K562 (cell line): ENCODE data around the gene HOXB7. TPM values are rescaled to one million over a fixed set of nuclear protein-coding genes. Genes with fewer than 3 reads are reported as not detected.
A peak's percentile ranks its signal among the peaks of the same experiment; 100 is the strongest.

Experiments
- ATAC-seq: fragments of 200-7000 bp; cut with Tn5 transposase; 3 replicates; pipeline ENCODE4 v1.9.1; 2020; ENCODE audit warnings: moderate library complexity
- BruUV-seq: library from RNA; stranded (reverse); fragments of 400-500 nt; replicated peaks from 2 replicates; lab custom pipeline; 2021; lab: Mats Ljungman, UMichigan
- CTCF ChIA-PET: fragments of 300-600 bp; formaldehyde crosslinking; extraction: SDS; loops from one replicate; lab custom pipeline; 2021; ENCODE audit warnings: low intra/inter-chr PET ratio; lab: Yijun Ruan, JAX
- POLR2A ChIA-PET: fragments of 300-600, 350-650 bp; sonication (Branson Sonifier 250); formaldehyde crosslinking; extraction: SDS; loops from one replicate; lab custom pipeline; 2021; ENCODE audit warnings: antibody characterized with exemption, inconsistent platforms; lab: Yijun Ruan, JAX
- DNase-seq, 4 experiments: peaks; one replicate each; pipeline versions ENCODE4 v3.0.0 to v3.0.0-alpha.2; 2011 to 2018; ENCODE audit warnings: low spot score in 3 of 4, mixed read lengths in 3 of 4; ENCODE audit errors: extremely low read depth in 1 of 4
- FAIRE-seq: peaks from 2 replicates; lab custom pipeline; 2011; peaks lifted over from hg19 to GRCh38; lab: Jason Lieb, UNC
- H2AFZ ChIP-seq: 2 replicates; pipeline ENCODE4 v1.6.0; 2011; ENCODE audit warnings: low read depth, low read length, control low read depth, inconsistent platforms
- H3K27ac ChIP-seq: fragments of 200-600 bp; 3 replicates; pipeline ENCODE4 v1.8.0; 2011; ENCODE audit warnings: low read depth, mild to moderate bottlenecking, control low read depth, inconsistent platforms, low read length, moderate library complexity, mixed read lengths; ENCODE audit errors: extremely low read depth
- H3K27me3 ChIP-seq, 2 experiments: fragments of 300-600 bp in 1 of 2; 2 replicates in 1 of 2; 3 replicates in 1 of 2; pipeline versions ENCODE4 v1.6.0 to v1.8.0; 2011; ENCODE audit warnings: inconsistent platforms in 2 of 2, low read length in 2 of 2, mild to moderate bottlenecking in 1 of 2, mixed read lengths in 1 of 2, moderate library complexity in 1 of 2; ENCODE audit not compliant: control insufficient read depth in 2 of 2, insufficient read depth in 2 of 2
- H3K36me3 ChIP-seq: fragments of 300-600 bp; 3 replicates; pipeline ENCODE4 v1.8.0; 2011; ENCODE audit warnings: mild to moderate bottlenecking, low read length, inconsistent platforms; ENCODE audit not compliant: control insufficient read depth, insufficient read depth
- H3K4me1 ChIP-seq, 2 experiments: fragments of 200-600 bp in 1 of 2; replicated peaks in 1 of 2; 2 replicates in 1 of 2; 3 replicates in 1 of 2; pipeline versions ENCODE4 v1.5.1 to v1.8.0; 2011; ENCODE audit warnings: inconsistent platforms in 2 of 2, low read length in 2 of 2, mild to moderate bottlenecking in 1 of 2, mixed read lengths in 1 of 2, moderate library complexity in 1 of 2; ENCODE audit not compliant: control insufficient read depth in 2 of 2, insufficient read depth in 2 of 2
- H3K4me2 ChIP-seq: 2 replicates; pipeline ENCODE4 v1.6.1; 2011; ENCODE audit warnings: low read length, control low read depth, inconsistent platforms, mixed read lengths; ENCODE audit not compliant: insufficient read depth
- H3K4me3 ChIP-seq: fragments of 200-600 bp; sonication (generic), shearing (Covaris generic); 2 replicates; pipeline ENCODE4 v1.5.1; 2016; ENCODE audit warnings: control low read depth, inconsistent platforms
- H3K79me2 ChIP-seq: fragments of 200-600 bp; 3 replicates; pipeline ENCODE4 v1.8.0; 2011; ENCODE audit warnings: low read length, inconsistent platforms; ENCODE audit not compliant: control insufficient read depth, insufficient read depth
- H3K9ac ChIP-seq, 2 experiments: 2 replicates each; pipeline versions ENCODE4 v1.6.0 to v1.6.1; 2011; ENCODE audit warnings: low read depth in 2 of 2, low read length in 2 of 2, control low read depth in 1 of 2, inconsistent platforms in 1 of 2, mild to moderate bottlenecking in 1 of 2, mixed read lengths in 1 of 2; ENCODE audit not compliant: insufficient read depth in 1 of 2
- H3K9me1 ChIP-seq: one replicate; pipeline ENCODE4 v1.6.0; 2011; ENCODE audit warnings: inconsistent platforms, mild to moderate bottlenecking, low read length, moderate library complexity; ENCODE audit not compliant: control insufficient read depth, insufficient read depth
- H3K9me3 ChIP-seq: replicated peaks from 2 replicates; pipeline ENCODE4 v1.5.1; 2011; ENCODE audit warnings: low read depth, low read length, inconsistent platforms; ENCODE audit not compliant: control insufficient read depth, insufficient read depth
- H4K20me1 ChIP-seq: replicated peaks from 2 replicates; pipeline ENCODE4 v1.6.1; 2011; ENCODE audit warnings: low read length, inconsistent platforms, mixed read lengths; ENCODE audit not compliant: control insufficient read depth, insufficient read depth
- COPS2 ChIP-seq: fragments of 450-650 bp; conservative IDR thresholded peaks from 2 replicates; pipeline ENCODE4 v1.6.1; 2016; ENCODE audit warnings: mild to moderate bottlenecking, moderate library complexity
- ID3 ChIP-seq, 2 experiments: fragments of 250-450 bp in 1 of 2; fragments of 450-650 bp in 1 of 2; sonication (Bioruptor Pico) in 1 of 2; IDR thresholded peaks; 2 replicates each; pipeline versions ENCODE4 v1.6.1 to v1.8.0; 2016 to 2021; ENCODE audit warnings: mild to moderate bottlenecking in 2 of 2, moderate library complexity in 2 of 2, missing compliant biosample characterization in 1 of 2, missing genetic modification characterization in 1 of 2
- MCM5 ChIP-seq: fragments of 450-650 bp; IDR thresholded peaks from 2 replicates; pipeline ENCODE4 v1.6.1; 2016; ENCODE audit warnings: low read depth
- NFE2L1 ChIP-seq: fragments of 450-650 bp; IDR thresholded peaks from 2 replicates; pipeline ENCODE4 v1.6.1; 2016; ENCODE audit warnings: missing genetic modification characterization, low read depth, mild to moderate bottlenecking, missing compliant biosample characterization, moderate library complexity, borderline replicate concordance
- NR2C1 ChIP-seq, 2 experiments: fragments of 450-650 bp; IDR thresholded peaks; 2 replicates each; pipeline ENCODE4 v1.6.1; 2017; ENCODE audit warnings: mild to moderate bottlenecking in 2 of 2, antibody characterized with exemption in 1 of 2, inconsistent platforms in 1 of 2, missing compliant biosample characterization in 1 of 2, missing genetic modification characterization in 1 of 2
- POU5F1 ChIP-seq: fragments of 150-350 bp; IDR thresholded peaks from 2 replicates; pipeline ENCODE4 v1.6.1; 2014; ENCODE audit warnings: borderline replicate concordance, low read length, low read depth, mild to moderate bottlenecking; ENCODE audit not compliant: partially characterized antibody
- RBM22 ChIP-seq: fragments of 200-400 bp; formaldehyde crosslinking; IDR thresholded peaks from 2 replicates; pipeline ENCODE4 v1.6.1; 2018; ENCODE audit warnings: low read length, low read depth; ENCODE audit not compliant: poor library complexity, severe bottlenecking
- SOX6 ChIP-seq: fragments of 450-650 bp; IDR thresholded peaks from 2 replicates; pipeline ENCODE4 v1.6.1; 2014; ENCODE audit warnings: mild to moderate bottlenecking
- ZBTB17 ChIP-seq: fragments of 450-650 bp; formaldehyde crosslinking; IDR thresholded peaks from 2 replicates; pipeline ENCODE4 v1.4.0; 2020; ENCODE audit warnings: mild to moderate bottlenecking
- ZBTB7A ChIP-seq: IDR thresholded peaks from 2 replicates; pipeline ENCODE4 v1.6.1; 2011; ENCODE audit warnings: low read depth, mild to moderate bottlenecking, low read length, moderate library complexity, borderline replicate concordance; ENCODE audit not compliant: control insufficient read depth
- ZNF431 ChIP-seq: sonication (generic); formaldehyde crosslinking; IDR thresholded peaks from 2 replicates; pipeline ENCODE4 v1.8.0; 2022; ENCODE audit warnings: mild to moderate bottlenecking, missing genetic modification reagents
- ZNF592 ChIP-seq: fragments of 450-650 bp; IDR thresholded peaks from 2 replicates; pipeline ENCODE4 v1.6.1; 2017; ENCODE audit warnings: antibody characterized with exemption, mild to moderate bottlenecking
- WGBS: fragments of 100-300 bp; shearing (Covaris generic); methylation state at CpG from one replicate; pipeline ENCODE4 v1.1.6; 2016; ENCODE audit warnings: low coverage, mixed read lengths; ENCODE audit not compliant: insufficient coverage; ENCODE audit errors: missing lambda C conversion rate; 5-methylcytosine and 5-hydroxymethylcytosine counted together
- in situ Hi-C: fragments of 300-500 bp; cut with MboI; formaldehyde crosslinking; loops from 4 replicates; pipeline ENCODE4 v1.15.0; 2018; ENCODE audit warnings: inconsistent platforms, mixed read lengths
- intact Hi-C: fragments of 100-400 bp; cut with micrococcal nuclease; formaldehyde crosslinking; loops from 2 replicates; pipeline ENCODE4 v1.14.2; 2022
- polyA plus RNA-seq, 8 experiments: library from polyadenylated mRNA; depleted of rRNA in 4 of 8; stranded (reverse) in 5 of 8; unstranded in 3 of 8; fragments of >200 nt; fragmentation: Nextera tagmentation in 2 of 8; fragmentation: Illumina TruSeq in 1 of 8; extraction: Ambion mirVana in 2 of 8; extraction: Trizol in 1 of 8; gene quantifications; 2 replicates each; pipeline versions ENCODE4 v1.2.1 to v1.2.3, GENCODE V29; 2011 to 2014; ENCODE audit warnings: inconsistent platforms in 1 of 8, missing spikeins in 1 of 8
- total RNA-seq, 7 experiments: library from RNA; depleted of rRNA in 6 of 7; stranded (reverse); fragments of >200 nt in 6 of 7; fragmentation: Illumina TruSeq in 2 of 7; extraction: Trizol in 2 of 7; gene quantifications; 2 replicates each; pipeline versions ENCODE4 v1.2.1 to v1.2.3, GENCODE V29; 2011 to 2021; ENCODE audit warnings: low replicate concordance in 1 of 7

HOXB7 gene
- total and polyA plus RNA-seq, 9 of the 15 experiments (the other 6 are each of a cell fraction or from before 2014, with no cell fraction given) = 5.5 to 16.7 (median 8.3) TPM

DNA sequence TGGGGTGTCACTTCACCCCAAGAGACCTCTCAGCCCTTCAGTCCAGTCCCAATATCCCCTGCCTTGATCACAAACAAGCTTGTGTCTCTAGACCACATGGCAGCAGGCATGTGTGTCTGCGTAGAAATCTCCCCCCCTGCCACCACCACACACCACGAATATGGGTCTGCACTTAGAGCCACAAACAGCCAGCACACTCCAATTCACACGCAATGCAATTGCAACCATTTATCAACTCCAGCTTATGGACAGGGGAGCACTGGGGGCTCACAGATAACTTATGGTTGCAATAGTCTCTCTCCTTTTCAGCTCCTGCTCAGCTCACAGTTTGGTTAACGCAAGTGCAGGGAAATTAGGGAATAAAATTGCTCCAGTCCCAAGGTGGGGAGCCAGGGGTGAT, 12.8 kb upstream of the HOXB7 start (continued):
- no peak for TF ChIP-seq NFE2L1 (tag)
- TF ChIP-seq COPS2 = no peak
- no peak for TF ChIP-seq MCM5
- TF ChIP-seq ID3 (CRISPR knock-in tag; IDR thresholded peaks at IDR 0.05) = no peak
- TF ChIP-seq ID3 (tag; IDR thresholded peaks at IDR 0.05) = no peak
- TF ChIP-seq NR2C1 (IDR thresholded peaks at IDR 0.05) = no peak
- no peak for TF ChIP-seq NR2C1 (tag; IDR thresholded peaks at IDR 0.05)
- TF ChIP-seq RBM22 = no peak
- no peak for TF ChIP-seq ZBTB17
- no peak for TF ChIP-seq POU5F1
- 0 out of 2 replicates have a peak, but pooled peaks have one; percentile 29 for TF ChIP-seq SOX6

GRCh38 chr17:48622857-48623256, 12.0 kb upstream of the HOXB7 start:
- Histone ChIP-seq H3K27ac (peak overlapping the region; percentile 99; the same call in 1 of the 3 replicates), H3K9ac (peak overlapping the region; percentile 87 to 100; a peak in 3 of 4 replicates), H3K36me3 (peaks cover 51% of the 10 kb centered on the region), H3K9me1 (no peaks in the 10 kb centered on the region), H3K4me3 (peak overlapping the region; percentile 97), H2AFZ (no peak overlapping the region), H3K9me3 (no peaks in the 10 kb centered on the region), H3K4me2 (peak overlapping the region; percentile 65), H3K4me1 (peaks cover 50 to 67% of the 10 kb centered on the region in 2 experiments), H3K79me2 (peaks cover 90% of the 10 kb centered on the region), H3K27me3 (no peaks in the 10 kb centered on the region), H4K20me1 (peaks cover 51% of the 10 kb centered on the region)
- ChIA-PET CTCF (no interaction called here), POLR2A (interaction anchor here (0.6 to 3.3 kb wide), 12 partner anchors 9 to 515 kb away, joined by 3 to 21 read pairs (median 4); partner anchors contain the start of gene SNX11)
- in situ Hi-C loops (loop anchor here (10.0 kb wide), 1 partner anchor 588 kb away; the partner anchor contains the start of gene COPZ2), intact Hi-C loops (no loop called here)
- 64% methylated on average over 11 of the region's 11 CpGs for WGBS
- ATAC-seq (no peak), DNase-seq (no peak), FAIRE-seq (no peak)
- no TSS peak for BruUV-seq
- TF ChIP-seq ZNF592 (no peak), ZNF431 (CRISPR knock-in tag) (no peak), ZBTB7A (no peak)
